H1 (cell line): Measurements from ENCODE around the gene ASCC3.

Source experiments
- EP300 ChIP-seq, 2 experiments: IDR thresholded peaks; 1 replicate in 1 of 2; 2 replicates in 1 of 2; pipeline ENCODE4 v1.6.1; 2011 to 2012; ENCODE audit warnings: low read depth in 2 of 2, low read length in 2 of 2, mild to moderate bottlenecking in 2 of 2, borderline replicate concordance in 1 of 2, inconsistent platforms in 1 of 2, moderate library complexity in 1 of 2
- ZNF274 ChIP-seq: IDR thresholded peaks from 2 replicates; pipeline ENCODE4 v1.7.0; 2012; ENCODE audit warnings: low read length, borderline replicate concordance; ENCODE audit errors: extremely low read depth

- TF ChIP-seq ZNF274 (no peak), EP300 (IDR thresholded peaks at IDR 0.05; ENCODE audit: borderline replicate concordance in 1 of 2, low read depth in 2 of 2, low read length in 2 of 2) (no peak)
Measured at GRCh38 chr6:100620085-100620840, 260.9 kb downstream of the ASCC3 start.
